Measurements from ENCODE around the gene CNP.
A peak's percentile ranks its signal among the peaks of the same experiment; 100 is the strongest.
"Not testable (repeated sequence)": the region's sequence is repeated elsewhere in the genome, so short reads cannot be mapped to it uniquely, and the experiment has no call there.

CNP gene

DNA sequence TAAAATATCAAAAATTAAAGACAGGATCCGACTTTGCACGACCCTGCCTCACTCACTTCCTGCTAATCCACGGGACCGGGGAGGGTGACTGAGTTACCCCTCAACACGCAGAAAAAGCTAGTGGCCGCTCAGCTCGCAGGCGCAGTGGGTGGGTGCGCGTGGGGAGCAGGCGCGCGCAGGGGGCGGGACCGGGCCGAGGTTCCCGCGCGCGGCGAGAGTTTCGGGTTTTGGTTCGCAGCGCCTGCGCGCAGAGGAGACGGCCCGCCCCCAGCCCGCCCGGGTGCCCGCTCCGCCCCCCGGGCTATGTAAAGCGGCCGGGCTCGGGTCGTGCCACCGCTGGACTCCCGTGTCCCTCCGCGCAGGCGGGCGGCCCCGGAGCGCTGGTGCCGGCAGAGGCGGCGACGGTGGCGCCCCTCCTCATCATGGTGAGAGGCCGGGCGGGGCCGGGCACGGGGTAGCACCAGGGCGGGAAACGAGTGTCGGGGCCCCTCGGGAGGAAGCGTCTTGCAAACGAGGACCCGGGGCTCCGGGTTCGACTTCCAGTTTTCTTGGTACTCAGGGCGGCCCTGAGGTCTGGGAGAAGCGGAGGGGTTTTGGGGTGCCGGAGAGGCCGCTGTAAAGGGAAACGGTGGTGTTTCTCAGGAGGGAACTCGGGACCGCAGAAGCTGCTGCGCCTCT, at the start of gene CNP:
TSS of gene CNP (plus strand) at position 333 of the 678 bp plus-strand sequence. CDS start at position 423, 90 bp downstream.
- peak; percentile 87 for DNase-seq (ENCODE audit: low read depth)

- no peak for DNase-seq (ENCODE audit: low read depth)
Measured at GRCh38 chr17:41917192-41917591, 49.4 kb upstream of the CNP start.

GRCh38 chr17:41917679-41918313, 48.8 kb upstream of the CNP start:
- peak; percentile 25 for DNase-seq (ENCODE audit: low read depth)

DNA sequence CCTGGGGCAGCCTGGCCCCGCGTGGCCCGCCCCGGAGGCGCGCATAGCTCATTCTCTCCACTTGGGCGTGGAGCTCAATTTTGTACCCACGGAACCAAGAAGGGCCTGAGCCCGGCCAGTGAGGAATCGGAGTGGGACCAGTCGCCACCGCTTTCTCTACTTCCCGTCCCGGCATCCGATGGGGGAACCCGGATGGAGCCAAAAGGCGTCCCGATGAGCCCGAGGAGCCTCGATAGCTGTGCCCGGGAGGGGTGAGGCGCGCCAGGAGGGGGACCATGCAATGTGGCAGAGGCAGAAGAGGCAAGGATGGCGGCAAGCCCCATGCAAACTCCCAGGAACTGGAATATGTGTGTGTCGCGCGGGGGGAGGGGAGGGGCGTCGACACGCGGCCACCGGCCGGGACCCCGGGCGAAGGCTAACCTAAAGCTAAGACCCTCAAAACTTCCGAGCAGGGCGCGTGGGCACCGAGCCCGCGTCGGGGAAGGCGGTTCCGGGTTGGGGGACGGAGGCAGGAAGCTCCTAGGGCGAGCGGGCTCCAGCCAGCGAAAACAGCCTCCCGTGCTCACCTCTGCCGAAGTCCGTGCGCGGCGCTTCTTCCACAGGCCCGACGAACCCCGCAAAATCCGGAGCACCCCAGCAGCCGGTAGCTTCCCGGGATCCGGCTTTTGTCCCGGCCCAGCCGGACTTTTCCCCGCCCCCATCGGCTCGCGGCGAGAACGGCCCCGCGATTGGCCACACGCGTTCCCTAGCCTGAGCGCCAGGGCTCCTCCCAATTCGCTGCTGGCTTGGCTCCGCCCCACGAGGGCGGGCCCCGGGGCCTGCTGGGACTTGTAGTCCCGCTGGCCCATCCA, 48.1 kb upstream of the CNP start, which contains the start of gene ACLY:
TSS of gene ACLY (minus strand) at position 638 of the 851 bp plus-strand sequence. CDS start 5,078 bp downstream, outside the sequence.
- DNase-seq (ENCODE audit: low read depth) = peak; percentile 91

DNA sequence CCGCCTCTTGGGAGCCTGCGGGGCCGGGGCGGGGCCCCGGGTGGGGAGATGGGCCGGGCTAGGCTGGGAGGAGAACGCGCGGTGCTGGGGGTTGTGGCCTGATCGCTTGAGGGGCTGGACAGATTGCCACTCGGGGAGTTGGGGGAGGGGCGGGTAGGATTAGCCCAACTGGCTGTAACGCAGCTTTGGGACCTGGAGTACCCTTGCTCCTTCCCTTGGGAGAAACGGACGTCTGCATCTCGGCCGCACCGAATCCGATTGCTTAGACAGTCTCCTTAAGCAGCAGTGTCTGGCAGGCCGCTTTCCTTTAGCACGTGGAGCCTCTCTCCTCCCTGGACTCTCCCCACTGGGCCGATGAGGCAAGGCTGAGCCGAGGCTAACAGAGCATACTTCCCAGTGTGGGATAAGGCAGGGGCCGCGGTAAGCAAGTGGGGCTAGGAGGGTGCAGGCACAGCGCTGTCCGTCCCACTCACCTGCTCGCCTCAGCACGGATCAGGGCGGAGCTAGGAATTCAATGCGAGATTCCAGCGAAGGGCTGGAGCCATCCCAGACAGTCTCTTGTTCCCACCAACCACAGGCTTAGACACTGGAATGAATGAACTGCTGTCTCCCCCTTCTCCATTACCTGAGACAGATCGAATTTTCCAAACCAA, 47.3 kb upstream of the CNP start:
- no peak for DNase-seq (ENCODE audit: low read depth)

DNA sequence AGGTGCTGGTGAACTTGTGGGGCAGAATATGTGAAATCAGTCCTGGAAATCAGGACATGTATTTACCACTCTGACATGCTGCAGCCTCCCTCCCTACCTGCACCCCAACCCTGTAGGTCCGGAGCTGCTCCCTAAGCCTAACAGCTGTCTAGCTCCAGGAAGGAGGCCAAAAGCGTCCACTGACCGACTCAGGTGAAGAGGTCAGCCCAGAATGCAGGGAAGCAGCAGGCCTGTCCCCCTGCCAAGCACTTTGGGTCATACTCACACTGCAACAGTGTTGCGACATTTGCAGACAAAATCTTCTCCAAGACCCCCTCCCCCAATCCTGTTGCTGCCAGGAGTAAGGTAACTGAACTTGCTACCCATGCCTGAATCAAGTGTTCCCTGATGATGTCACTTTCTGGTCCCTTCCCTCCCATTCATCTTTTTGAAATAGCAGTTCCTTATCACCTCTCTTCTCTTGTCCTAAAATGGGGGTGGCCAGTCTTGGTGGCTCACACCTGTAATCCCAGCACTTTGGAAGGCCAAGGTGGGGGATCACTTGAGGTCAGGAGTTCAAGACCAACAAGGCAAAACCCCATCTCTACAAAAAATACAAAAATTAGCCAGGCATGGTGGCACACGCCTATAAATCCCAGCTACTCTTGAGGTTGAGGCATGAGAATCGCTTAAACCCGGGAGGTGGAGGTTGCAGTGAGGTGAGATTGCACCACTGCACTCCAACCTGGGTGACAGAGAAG, 46.6 kb upstream of the CNP start:
- DNase-seq (ENCODE audit: low read depth) = no peak

- no peak for DNase-seq (ENCODE audit: low read depth)
Measured at GRCh38 chr17:41920580-41920955, 46.0 kb upstream of the CNP start.

GRCh38 chr17:41925991-41926590, 40.5 kb upstream of the CNP start:
- no peak for DNase-seq (ENCODE audit: low read depth)

DNA sequence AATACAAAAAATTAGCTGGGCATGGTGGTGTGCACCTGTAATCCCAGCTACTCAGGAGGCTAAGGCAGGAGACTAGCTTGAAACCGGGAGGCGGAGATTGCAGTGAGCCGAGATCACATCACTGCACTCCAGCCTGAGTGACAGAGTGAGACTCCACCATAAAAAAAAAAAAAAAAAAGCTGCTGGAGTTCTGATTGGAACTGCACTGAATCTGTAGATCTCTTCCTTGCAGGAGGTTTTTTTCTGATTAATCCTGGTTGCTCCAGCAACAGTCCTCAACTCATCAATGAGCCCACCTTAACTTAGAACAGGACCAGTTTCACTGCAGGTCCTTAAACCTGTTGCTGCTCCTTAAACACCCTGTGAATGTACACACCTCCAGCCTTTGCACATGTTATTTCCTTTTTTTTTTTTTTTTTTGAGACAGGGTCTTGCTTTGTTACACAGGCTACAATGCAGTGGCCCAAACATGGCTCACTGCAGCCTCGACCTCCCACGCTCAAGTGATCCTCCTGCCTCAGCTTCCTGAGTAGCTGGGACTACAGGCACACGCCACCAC, 37.8 kb upstream of the CNP start:
- no peak for DNase-seq (ENCODE audit: low read depth)

GRCh38 chr17:41930009-41930832, 36.4 kb upstream of the CNP start, which contains the start of gene ODAD4:
Gene ODAD4 (plus strand): TSS chr17:41930617. CDS start chr17:41930724, 107 bp downstream.
- peak; percentile 82 for DNase-seq (ENCODE audit: low read depth)

GRCh38 chr17:41930833-41931156, 35.8 kb upstream of the CNP start:
- DNase-seq (ENCODE audit: low read depth) = not testable (repeated sequence)

GRCh38 chr17:41931715-41932114, 34.9 kb upstream of the CNP start:
- not testable (repeated sequence) for DNase-seq (ENCODE audit: low read depth)

GRCh38 chr17:41932816-41933389, 33.7 kb upstream of the CNP start:
- DNase-seq (ENCODE audit: low read depth) = no peak

GRCh38 chr17:41935641-41936040, 31.0 kb upstream of the CNP start:
- DNase-seq (ENCODE audit: low read depth) = no peak

DNA sequence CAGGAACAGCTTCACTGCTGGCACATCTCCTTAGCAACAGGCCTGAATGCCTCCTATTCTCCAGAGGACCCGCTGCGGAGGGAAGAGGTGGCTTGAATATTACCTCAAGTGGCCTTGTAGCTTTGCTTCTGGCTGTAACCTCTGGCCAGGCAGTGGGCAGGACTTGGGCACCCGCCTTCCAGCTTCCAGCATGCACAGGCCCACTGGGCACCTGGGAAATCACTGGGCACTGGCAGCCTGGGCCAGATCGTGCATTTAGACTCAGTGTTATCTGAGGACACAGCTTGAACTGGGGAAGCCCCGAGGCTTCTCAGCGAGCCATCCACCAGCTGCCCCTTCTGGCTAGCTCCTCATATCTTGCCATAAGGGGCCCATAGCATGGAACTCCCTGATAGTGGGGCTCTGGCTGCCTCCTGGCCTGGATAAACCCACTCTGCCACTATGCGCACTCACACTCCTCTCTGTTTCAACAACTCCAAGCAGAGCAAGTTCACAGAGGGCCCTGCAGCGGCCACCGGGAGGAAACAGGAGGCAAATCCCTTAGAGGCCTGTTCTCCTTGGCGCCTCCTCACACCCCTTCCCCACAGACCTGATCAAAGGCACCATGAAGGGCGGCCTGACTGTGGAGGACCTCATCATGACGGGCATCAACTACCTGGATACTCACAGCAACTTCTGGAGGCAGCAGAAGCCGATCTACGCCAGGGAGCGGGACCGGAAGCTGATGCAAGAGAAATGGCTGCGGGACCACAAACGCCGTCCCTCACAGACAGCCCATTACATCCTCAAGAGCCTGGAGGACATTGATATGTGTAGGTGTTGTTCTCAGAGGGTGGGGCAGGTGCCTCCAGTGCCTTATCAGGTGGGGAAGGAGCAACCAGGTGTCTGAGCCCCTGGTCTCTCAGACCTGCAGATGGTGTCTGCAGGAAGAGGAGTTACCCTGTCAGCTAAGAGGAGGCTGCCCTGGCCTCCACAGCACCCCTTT, 28.3 kb upstream of the CNP start:
- DNase-seq (ENCODE audit: low read depth) = no peak

DNA sequence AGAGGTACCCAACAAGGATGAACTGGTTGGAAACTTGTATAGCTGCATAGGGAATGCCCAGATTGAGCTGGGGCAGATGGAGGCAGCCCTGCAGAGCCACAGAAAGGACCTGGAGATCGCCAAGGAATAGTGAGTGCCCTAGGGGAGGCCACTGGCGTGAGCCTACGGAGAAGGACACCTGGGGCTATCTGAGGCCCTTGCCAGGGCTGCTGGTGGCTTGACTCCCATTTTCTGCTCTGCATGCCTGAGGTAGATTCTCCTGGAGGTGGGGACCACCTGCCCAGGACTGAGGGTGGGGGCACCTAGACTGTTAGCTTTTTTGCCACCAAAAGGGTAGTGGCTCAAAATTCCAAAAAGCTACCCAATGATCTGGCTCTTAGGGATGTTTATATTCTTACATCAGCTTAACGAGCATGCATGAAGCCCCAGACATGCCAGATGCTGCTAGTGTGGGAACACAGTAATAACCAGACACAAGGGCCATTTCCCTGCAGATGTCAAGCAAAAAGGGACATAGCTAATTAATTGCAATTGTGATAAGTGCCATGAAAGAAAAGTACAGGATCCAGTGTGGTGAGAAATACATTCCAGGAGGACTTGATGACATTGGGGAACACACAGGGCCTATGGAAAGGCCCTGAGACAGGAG, 27.4 kb upstream of the CNP start:
- no peak for DNase-seq (ENCODE audit: low read depth)

DNA sequence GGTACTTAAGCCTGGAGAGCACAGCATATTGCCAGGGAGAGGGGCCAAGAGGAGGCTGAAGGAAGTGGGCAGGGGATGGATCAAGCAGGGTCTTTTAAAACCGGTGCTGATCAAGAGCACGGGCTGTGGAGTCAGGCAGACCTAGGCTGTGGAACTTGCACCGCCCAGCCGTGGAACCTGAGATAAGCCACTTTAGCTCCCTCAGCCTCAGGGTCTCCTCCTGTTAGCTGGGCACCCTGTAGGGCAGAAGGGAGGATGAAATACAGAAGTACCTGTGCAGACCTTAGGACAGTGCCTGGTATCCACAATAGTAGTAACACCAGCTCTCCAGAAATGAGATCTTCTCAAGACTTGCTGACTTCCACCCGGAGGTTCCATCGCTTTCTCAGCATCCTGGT, 26.9 kb upstream of the CNP start:
- DNase-seq (ENCODE audit: low read depth) = no peak

DNA sequence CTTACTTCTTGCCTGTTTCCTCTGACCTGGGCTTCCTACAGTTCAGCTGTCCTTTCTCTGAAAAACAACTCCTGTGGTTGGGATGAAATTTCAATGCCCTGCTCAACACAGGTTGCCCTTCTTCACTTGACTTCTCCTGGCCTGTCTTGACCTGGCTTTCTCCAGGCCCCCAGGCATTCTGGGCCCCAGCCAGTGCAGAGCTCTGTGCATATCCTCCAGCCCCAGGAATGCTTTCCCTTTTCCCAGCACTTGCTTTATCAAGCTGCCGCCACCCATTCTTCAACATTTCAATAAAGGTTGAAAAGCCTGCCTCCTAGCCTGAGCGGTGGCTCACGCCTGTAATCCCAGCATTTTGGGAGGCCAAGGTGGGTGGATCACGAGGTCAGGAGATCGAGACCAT, 25.4 kb upstream of the CNP start:
- DNase-seq (ENCODE audit: low read depth) = no peak

Measured in stimulated activated CD8-positive, alpha-beta memory T cell treated with anti-CD3 and anti-CD28 coated beads, Interleukin-15, amount 100 ng/mL, for 24 hours (primary cell).